T47D (cell line): Measurements from ENCODE around the gene DDX1.
"Not testable (repeated sequence)": the region's sequence is repeated elsewhere in the genome, so short reads cannot be mapped to it uniquely, and the experiment has no call there.

ENCODE experiments used
- DNase-seq, 2 experiments: peaks; one replicate each; pipeline versions ENCODE4 v3.0.0 to v3.0.0-alpha.2; 2011 to 2012; ENCODE audit warnings: low read depth in 1 of 2, low spot score in 1 of 2
- JUND ChIP-seq: IDR thresholded peaks from 2 replicates; pipeline ENCODE4 v1.6.1; 2012; ENCODE audit warnings: low read depth
- in situ Hi-C: cut with HindIII; loops from 2 replicates; pipeline ENCODE4 v1.10.0; 2016; ENCODE audit warnings: low sequenced_read_pairs, low pct_unique_long_range_greater_than_20kb

DDX1 gene

GRCh38 chr2:15618449-15618855 lies 26.8 kb downstream of the DDX1 start:
- in situ Hi-C loops = no loop called here
- no peak for DNase-seq
- TF ChIP-seq JUND = no peak

- in situ Hi-C loops = no loop called here
- no peak for TF ChIP-seq JUND
- no peak for DNase-seq
Observed at GRCh38 chr2:15619076-15619475, 27.4 kb downstream of the DDX1 start.

- in situ Hi-C loops = no loop called here
- no peak for DNase-seq
- no peak for TF ChIP-seq JUND
Observed at GRCh38 chr2:15619510-15619909, 27.8 kb downstream of the DDX1 start.

GRCh38 chr2:15619938-15620337 lies 28.3 kb downstream of the DDX1 start:
- no peak for DNase-seq
- no peak for TF ChIP-seq JUND
- in situ Hi-C loops = no loop called here

GRCh38 chr2:15620340-15620739 lies 28.7 kb downstream of the DDX1 start:
- no peak for DNase-seq
- no peak for TF ChIP-seq JUND
- in situ Hi-C loops = no loop called here

GRCh38 chr2:15620857-15621471 lies 29.3 kb downstream of the DDX1 start:
- in situ Hi-C loops = no loop called here

GRCh38 chr2:15621472-15621870 lies 29.8 kb downstream of the DDX1 start:
- DNase-seq, in situ Hi-C loops: not testable (repeated sequence)

More at GRCh38 chr2:15620857-15621471, 29.3 kb downstream of the DDX1 start:
- DNase-seq = no peak
- no peak for TF ChIP-seq JUND

- no peak for DNase-seq
- in situ Hi-C loops = no loop called here
- TF ChIP-seq JUND = no peak
Observed at GRCh38 chr2:15622214-15622613, 30.5 kb downstream of the DDX1 start.

- DNase-seq = no peak
- no peak for TF ChIP-seq JUND
- in situ Hi-C loops = no loop called here
Observed at GRCh38 chr2:15622614-15623480, 31.2 kb downstream of the DDX1 start.

GRCh38 chr2:15623481-15623796 lies 31.8 kb downstream of the DDX1 start:
- in situ Hi-C loops = no loop called here
- TF ChIP-seq JUND = no peak
- no peak for DNase-seq

GRCh38 chr2:15623898-15624541 lies 32.4 kb downstream of the DDX1 start:
- in situ Hi-C loops = no loop called here
- no peak for DNase-seq
- no peak for TF ChIP-seq JUND

- in situ Hi-C loops = no loop called here
- no peak for TF ChIP-seq JUND
- no peak for DNase-seq
Observed at GRCh38 chr2:15624903-15625302, 33.2 kb downstream of the DDX1 start.

GRCh38 chr2:15625344-15626036 lies 33.8 kb downstream of the DDX1 start:
- in situ Hi-C loops = no loop called here
- DNase-seq = no peak
- TF ChIP-seq JUND = no peak
